CD4-positive, alpha-beta T cell treated with Interleukin-2 at 100 ng/mL for 4 hours (primary cell): Measurements from ENCODE around the gene SLC6A1.

Source experiments
- DNase-seq: peaks from one replicate; pipeline ENCODE4 v3.0.0-alpha.2; 2020; ENCODE audit warnings: low spot score

Gene SLC6A1

GRCh38 chr3:10992017-10992942 lies at the start of gene SLC6A1:
TSS of gene SLC6A1 (plus strand) at chr3:10992748. CDS start at chr3:11017212, 24,464 bp downstream.
- DNase-seq = no peak

GRCh38 chr3:10944866-10945265 lies 47.7 kb upstream of the SLC6A1 start:
- no peak for DNase-seq

GRCh38 chr3:10945683-10946287 lies 46.8 kb upstream of the SLC6A1 start:
- peak; percentile 11 for DNase-seq

- no peak for DNase-seq
These were observed 46.0 kb upstream of the SLC6A1 start for GRCh38 chr3:10946526-10946925.

GRCh38 chr3:10948326-10948725 lies 44.2 kb upstream of the SLC6A1 start:
- no peak for DNase-seq

- DNase-seq = no peak
These were observed 43.4 kb upstream of the SLC6A1 start for GRCh38 chr3:10949197-10949596.

- DNase-seq = no peak
These were observed 41.9 kb upstream of the SLC6A1 start for GRCh38 chr3:10950476-10951294.

- DNase-seq = no peak
These were observed 41.1 kb upstream of the SLC6A1 start for GRCh38 chr3:10951295-10951926.

GRCh38 chr3:10952525-10952924 lies 40.0 kb upstream of the SLC6A1 start:
- no peak for DNase-seq

GRCh38 chr3:10954740-10955139 lies 37.8 kb upstream of the SLC6A1 start:
- no peak for DNase-seq

GRCh38 chr3:10955711-10956453 lies 36.7 kb upstream of the SLC6A1 start:
- DNase-seq = no peak

GRCh38 chr3:10956531-10956930 lies 36.0 kb upstream of the SLC6A1 start:
- DNase-seq = no peak

GRCh38 chr3:10956986-10957385 lies 35.6 kb upstream of the SLC6A1 start:
- no peak for DNase-seq

- DNase-seq = no peak
These were observed 34.4 kb upstream of the SLC6A1 start for GRCh38 chr3:10957976-10958749.

GRCh38 chr3:10960255-10960654 lies 32.3 kb upstream of the SLC6A1 start:
- DNase-seq = no peak

GRCh38 chr3:10961921-10962320 lies 30.6 kb upstream of the SLC6A1 start:
- DNase-seq = no peak

GRCh38 chr3:10962481-10963036 lies 30.0 kb upstream of the SLC6A1 start:
- no peak for DNase-seq

GRCh38 chr3:10964537-10965167 lies 27.9 kb upstream of the SLC6A1 start:
- DNase-seq = no peak

- no peak for DNase-seq
These were observed 24.1 kb upstream of the SLC6A1 start for GRCh38 chr3:10968401-10968800.
